DOHH2 (cell line): Measurements from ENCODE around the gene BEND3.

ENCODE experiments used
- H3F3A ChIP-seq: fragments of 200-600 bp; sonication (generic), shearing (Covaris generic); 2 replicates; pipeline ENCODE4 v1.6.0; 2016; ENCODE audit warnings: antibody characterized with exemption, mild to moderate bottlenecking; ENCODE audit not compliant: control insufficient read depth, insufficient read depth
- H3K27ac ChIP-seq: fragments of 200-600 bp; sonication (generic); 2 replicates; pipeline ENCODE4 v1.5.1; 2014; ENCODE audit warnings: low read depth, mild to moderate bottlenecking, low read length, moderate library complexity
- H3K27me3 ChIP-seq: fragments of 200-600 bp; sonication (generic); 2 replicates; pipeline ENCODE4 v1.6.1; 2014; ENCODE audit warnings: mild to moderate bottlenecking, low read length, mixed read lengths; ENCODE audit not compliant: control insufficient read depth
- H3K36me3 ChIP-seq: fragments of 200-600 bp; sonication (generic); 2 replicates; pipeline ENCODE4 v1.6.1; 2014; ENCODE audit warnings: mild to moderate bottlenecking, low read length, moderate library complexity, mixed read lengths; ENCODE audit not compliant: control insufficient read depth
- H3K4me1 ChIP-seq: fragments of 200-600 bp; sonication (generic); 2 replicates; pipeline ENCODE4 v1.6.1; 2014; ENCODE audit warnings: mild to moderate bottlenecking, low read length, mixed read lengths; ENCODE audit not compliant: control insufficient read depth
- H3K4me2 ChIP-seq: fragments of 200-600 bp; sonication (generic); 2 replicates; pipeline ENCODE4 v1.6.0; 2014; ENCODE audit warnings: mild to moderate bottlenecking, low read length, moderate library complexity
- H3K4me3 ChIP-seq: fragments of 200-600 bp; sonication (generic); 2 replicates; pipeline ENCODE4 v1.5.1; 2014; ENCODE audit warnings: mild to moderate bottlenecking, low read length, mixed read lengths
- H3K79me2 ChIP-seq: fragments of 200-600 bp; sonication (generic); 2 replicates; pipeline ENCODE4 v1.6.1; 2014; ENCODE audit warnings: mild to moderate bottlenecking, low read length, mixed read lengths; ENCODE audit not compliant: control insufficient read depth
- H3K9me2 ChIP-seq: fragments of 200-600 bp; sonication (generic); replicated peaks from 2 replicates; pipeline ENCODE4 v1.6.1; 2014; ENCODE audit warnings: mild to moderate bottlenecking, low read length, mixed read lengths; ENCODE audit not compliant: control insufficient read depth
- H3K9me3 ChIP-seq: fragments of 200-600 bp; sonication (generic); 2 replicates; pipeline ENCODE4 v1.6.1; 2014; ENCODE audit warnings: antibody characterized with exemption, low read length, mixed read lengths; ENCODE audit not compliant: control insufficient read depth, insufficient read depth
- H4K20me1 ChIP-seq: fragments of 200-600 bp; sonication (generic); 2 replicates; pipeline ENCODE4 v1.6.0; 2014; ENCODE audit warnings: low read depth, mild to moderate bottlenecking, antibody characterized with exemption, low read length, moderate library complexity; ENCODE audit not compliant: control insufficient read depth, insufficient read depth
- EZH2phosphoT487 ChIP-seq: fragments of 200-600 bp; sonication (generic); IDR thresholded peaks from 2 replicates; pipeline ENCODE4 v1.6.1; 2017; ENCODE audit warnings: borderline replicate concordance, mild to moderate bottlenecking, antibody characterized with exemption, low read length, moderate library complexity, mixed read lengths
- TF ChIP-seq, protein P1 (sequence below): fragments of 200-600 bp; sonication (generic); IDR thresholded peaks from one replicate; pipeline ENCODE4 v1.5.1; 2014; ENCODE audit warnings: antibody characterized with exemption, mild to moderate bottlenecking, low read depth, low read length; ENCODE audit not compliant: poor library complexity, severe bottlenecking

BEND3 gene

DNA sequence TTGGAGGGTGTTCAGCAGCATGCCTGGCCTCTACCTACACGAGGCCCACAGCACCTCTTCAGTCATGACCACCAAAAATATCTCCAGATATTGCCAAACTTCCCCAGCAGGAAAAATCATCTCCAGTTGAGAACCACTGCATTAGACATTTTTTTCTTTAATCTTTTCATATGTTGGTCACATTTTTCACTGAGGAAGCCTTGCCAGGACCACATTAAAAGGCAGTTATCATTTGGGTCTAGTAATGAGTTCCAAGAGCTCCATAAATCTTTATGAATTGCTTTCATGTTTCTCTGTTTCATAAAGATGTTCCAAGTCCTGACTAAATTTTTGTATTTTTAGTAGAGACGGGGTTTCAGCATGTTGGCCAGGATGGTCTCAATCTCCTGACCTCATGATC, 58.5 kb downstream of the BEND3 start:
- Histone ChIP-seq H3K27ac (no peak overlapping the region), H3K27me3 (0 out of 2 replicates have a peak, but pooled peaks cover 3% of the 10 kb centered on the region), H3K9me3 (no peaks in the 10 kb centered on the region), H3K4me2 (no peak overlapping the region), H3F3A (no peaks in the 10 kb centered on the region), H3K4me1 (peaks cover 11% of the 10 kb centered on the region), H3K4me3 (no peak overlapping the region), H3K79me2 (no peaks in the 10 kb centered on the region), H3K9me2 (no peaks in the 10 kb centered on the region), H4K20me1 (no peaks in the 10 kb centered on the region), H3K36me3 (no peaks in the 10 kb centered on the region)
- TF ChIP-seq EZH2phosphoT487: no peak
- TF ChIP-seq, protein P1, sequence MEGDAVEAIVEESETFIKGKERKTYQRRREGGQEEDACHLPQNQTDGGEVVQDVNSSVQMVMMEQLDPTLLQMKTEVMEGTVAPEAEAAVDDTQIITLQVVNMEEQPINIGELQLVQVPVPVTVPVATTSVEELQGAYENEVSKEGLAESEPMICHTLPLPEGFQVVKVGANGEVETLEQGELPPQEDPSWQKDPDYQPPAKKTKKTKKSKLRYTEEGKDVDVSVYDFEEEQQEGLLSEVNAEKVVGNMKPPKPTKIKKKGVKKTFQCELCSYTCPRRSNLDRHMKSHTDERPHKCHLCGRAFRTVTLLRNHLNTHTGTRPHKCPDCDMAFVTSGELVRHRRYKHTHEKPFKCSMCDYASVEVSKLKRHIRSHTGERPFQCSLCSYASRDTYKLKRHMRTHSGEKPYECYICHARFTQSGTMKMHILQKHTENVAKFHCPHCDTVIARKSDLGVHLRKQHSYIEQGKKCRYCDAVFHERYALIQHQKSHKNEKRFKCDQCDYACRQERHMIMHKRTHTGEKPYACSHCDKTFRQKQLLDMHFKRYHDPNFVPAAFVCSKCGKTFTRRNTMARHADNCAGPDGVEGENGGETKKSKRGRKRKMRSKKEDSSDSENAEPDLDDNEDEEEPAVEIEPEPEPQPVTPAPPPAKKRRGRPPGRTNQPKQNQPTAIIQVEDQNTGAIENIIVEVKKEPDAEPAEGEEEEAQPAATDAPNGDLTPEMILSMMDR: no peak

DNA sequence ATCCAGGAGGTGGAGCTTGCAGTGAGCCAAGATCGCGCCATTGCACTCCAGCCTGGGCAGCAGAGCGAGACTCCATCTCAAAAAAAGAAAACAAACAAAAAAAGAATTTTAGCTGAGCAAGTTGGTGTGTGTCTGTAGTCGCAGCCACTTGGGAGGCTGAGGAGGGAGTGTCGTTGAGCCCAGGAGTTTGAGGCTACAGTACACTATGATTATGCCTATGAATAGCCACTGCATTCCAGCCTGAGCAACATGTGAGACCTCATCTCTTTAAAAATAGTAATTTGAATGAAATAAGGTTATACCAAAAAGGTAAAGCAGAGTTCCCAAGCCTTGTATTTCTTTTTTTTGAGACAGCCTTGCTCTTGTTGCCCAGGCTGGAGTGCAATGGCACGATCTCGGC, 67.5 kb downstream of the BEND3 start:
- no peak overlapping the region for H3K27ac ChIP-seq
- no peaks in the 10 kb centered on the region for H3K79me2 ChIP-seq
- H4K20me1 ChIP-seq: no peaks in the 10 kb centered on the region
- H3F3A ChIP-seq: no peaks in the 10 kb centered on the region
- no peaks in the 10 kb centered on the region for H3K4me1 ChIP-seq
- TF ChIP-seq, protein P1: no peak
- no peak for TF ChIP-seq EZH2phosphoT487
- peaks cover 5% of the 10 kb centered on the region; the same call in 1 of the 2 replicates for H3K36me3 ChIP-seq
- no peak overlapping the region for H3K4me2 ChIP-seq
- no peaks in the 10 kb centered on the region for H3K27me3 ChIP-seq
- H3K4me3 ChIP-seq: no peak overlapping the region
- H3K9me2 ChIP-seq: no peaks in the 10 kb centered on the region
- H3K9me3 ChIP-seq: no peaks in the 10 kb centered on the region

DNA sequence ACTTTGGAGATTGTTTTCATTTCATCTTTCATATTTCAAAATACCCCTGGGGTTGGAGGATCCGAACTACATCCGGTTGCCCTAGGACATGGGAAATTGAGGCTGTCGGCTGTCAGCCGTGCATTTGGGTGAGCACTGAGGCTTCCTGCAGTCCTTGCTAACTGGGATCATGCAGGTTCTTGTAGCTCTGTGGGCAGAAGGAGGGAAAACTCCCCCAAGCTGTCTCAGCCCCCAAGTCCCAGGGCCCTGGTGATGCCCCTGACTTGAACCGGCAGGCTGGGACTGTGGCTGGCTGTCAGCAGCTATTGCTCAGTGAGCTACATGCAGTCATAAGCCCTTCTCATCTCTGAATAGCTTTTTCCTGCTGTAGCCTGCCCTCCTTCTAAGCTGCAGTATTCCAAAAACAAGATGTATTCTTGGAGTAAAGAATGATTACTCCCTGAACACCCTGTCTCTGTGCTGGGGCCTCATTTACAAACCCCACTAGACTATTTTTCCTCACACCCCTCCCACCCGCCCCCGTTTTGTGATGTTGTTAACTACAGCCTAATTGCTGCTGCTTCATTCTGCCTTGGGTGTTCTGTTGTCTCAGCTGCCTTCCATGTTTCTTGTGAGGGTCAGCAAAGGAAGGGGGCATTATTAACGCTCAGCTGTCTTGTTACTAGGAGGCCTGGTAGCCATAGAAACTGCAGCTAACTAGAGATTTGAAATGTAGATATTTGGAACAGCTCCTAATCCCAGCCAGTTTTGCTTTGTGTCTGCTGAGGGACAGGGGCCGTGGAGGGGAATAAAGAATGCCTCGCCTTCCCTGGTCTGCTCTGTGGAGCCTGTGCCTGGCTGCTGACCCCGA, 69.3 kb downstream of the BEND3 start:
- H3K4me3 ChIP-seq: no peak overlapping the region
- H3K4me2 ChIP-seq: no peak overlapping the region
- TF ChIP-seq, protein P1: no peak
- no peak for TF ChIP-seq EZH2phosphoT487
- H3K36me3 ChIP-seq: peaks cover 9% of the 10 kb centered on the region; the same call in 1 of the 2 replicates
- no peaks in the 10 kb centered on the region for H3K79me2 ChIP-seq
- H3K4me1 ChIP-seq: no peaks in the 10 kb centered on the region
- no peak overlapping the region for H3K27ac ChIP-seq
- H3K9me2 ChIP-seq: no peaks in the 10 kb centered on the region
- H3K9me3 ChIP-seq: no peaks in the 10 kb centered on the region
- no peaks in the 10 kb centered on the region for H4K20me1 ChIP-seq
- H3F3A ChIP-seq: no peaks in the 10 kb centered on the region
- no peaks in the 10 kb centered on the region for H3K27me3 ChIP-seq
